Thyroid gland (tissue), 4 donors: Measurements from ENCODE around the gene HPRT1.

Experiments
- CTCF ChIP-seq, 6 experiments: fragments of 200-600 bp in 3 of 6; fragments of 450-650 bp in 3 of 6; sonication (generic) in 3 of 6; IDR thresholded peaks; one replicate each; pipeline ENCODE4 v1.5.1; 2016 to 2019; ENCODE audit warnings: antibody characterized with exemption in 6 of 6, mild to moderate bottlenecking in 2 of 6, inconsistent platforms in 1 of 6, moderate library complexity in 1 of 6
- POLR2A ChIP-seq, 2 donors: fragments of 450-650 bp; IDR thresholded peaks; one replicate each; pipeline ENCODE4 v1.6.1; 2017; ENCODE audit warnings: antibody characterized with exemption in 2 of 2, mild to moderate bottlenecking in 2 of 2, moderate library complexity in 1 of 2

GRCh38 chrX:134423606-134424005 is 36.4 kb upstream of the HPRT1 start:
- TF ChIP-seq POLR2A (IDR thresholded peaks at IDR 0.05) (no peak), CTCF (IDR thresholded peaks at IDR 0.05) (peak in 3 of 6 experiments; percentile 22 to 40 (median 36))
